Measurements from ENCODE around the gene CHMP5. TPM values are rescaled to one million over a fixed set of nuclear protein-coding genes. Genes with fewer than 3 reads are reported as not detected.

The CHMP5 gene
- polyA plus RNA-seq, 3 donors: 105 to 129 (median 106) TPM

- DNase-seq (ENCODE audit: extremely low read depth in 1 of 11, low read depth in 9 of 11, low spot score in 4 of 11): no peak
Measured at GRCh38 chr9:33233626-33234342, 31.1 kb upstream of the CHMP5 start.

GRCh38 chr9:33234511-33235467 lies 30.1 kb upstream of the CHMP5 start:
- DNase-seq (ENCODE audit: extremely low read depth in 1 of 11, low read depth in 9 of 11, low spot score in 4 of 11): no peak

- no peak for DNase-seq (ENCODE audit: extremely low read depth in 1 of 11, low read depth in 9 of 11, low spot score in 4 of 11)
Measured at GRCh38 chr9:33236571-33236970, 28.3 kb upstream of the CHMP5 start.

GRCh38 chr9:33239921-33240320 lies 24.9 kb upstream of the CHMP5 start, which contains the start of gene SPINK4:
TSS of gene SPINK4 (plus strand) at chr9:33240167. CDS start at chr9:33240209, 42 bp downstream.
- peak in 1 of 11 donors; percentile 13 for DNase-seq (ENCODE audit: extremely low read depth in 1 of 11, low read depth in 9 of 11, low spot score in 4 of 11)

- DNase-seq (ENCODE audit: extremely low read depth in 1 of 11, low read depth in 9 of 11, low spot score in 4 of 11): no peak
Measured at GRCh38 chr9:33241298-33241697, 23.6 kb upstream of the CHMP5 start.

GRCh38 chr9:33242609-33243134 lies 22.2 kb upstream of the CHMP5 start:
- no peak for DNase-seq (ENCODE audit: extremely low read depth in 1 of 11, low read depth in 9 of 11, low spot score in 4 of 11)

GRCh38 chr9:33244137-33244784 lies 20.6 kb upstream of the CHMP5 start:
- DNase-seq (ENCODE audit: extremely low read depth in 1 of 11, low read depth in 9 of 11, low spot score in 4 of 11): no peak

- DNase-seq (ENCODE audit: extremely low read depth in 1 of 11, low read depth in 9 of 11, low spot score in 4 of 11): no peak
Measured at GRCh38 chr9:33245341-33245740, 19.5 kb upstream of the CHMP5 start.

- DNase-seq (ENCODE audit: extremely low read depth in 1 of 11, low read depth in 9 of 11, low spot score in 4 of 11): no peak
Measured at GRCh38 chr9:33246269-33246860, 18.5 kb upstream of the CHMP5 start.

GRCh38 chr9:33248606-33249005 lies 16.2 kb upstream of the CHMP5 start:
- no peak for DNase-seq (ENCODE audit: extremely low read depth in 1 of 11, low read depth in 9 of 11, low spot score in 4 of 11)

- DNase-seq (ENCODE audit: extremely low read depth in 1 of 11, low read depth in 9 of 11, low spot score in 4 of 11): no peak
Measured at GRCh38 chr9:33249087-33249658, 15.7 kb upstream of the CHMP5 start.

- DNase-seq (ENCODE audit: extremely low read depth in 1 of 11, low read depth in 9 of 11, low spot score in 4 of 11): no peak
Measured at GRCh38 chr9:33249983-33250382, 14.9 kb upstream of the CHMP5 start.

- DNase-seq (ENCODE audit: extremely low read depth in 1 of 11, low read depth in 9 of 11, low spot score in 4 of 11): no peak
Measured at GRCh38 chr9:33250458-33250995, 14.3 kb upstream of the CHMP5 start.

- DNase-seq (ENCODE audit: extremely low read depth in 1 of 11, low read depth in 9 of 11, low spot score in 4 of 11): no peak
Measured at GRCh38 chr9:33254211-33254610, 10.6 kb upstream of the CHMP5 start.

- no peak for DNase-seq (ENCODE audit: extremely low read depth in 1 of 11, low read depth in 9 of 11, low spot score in 4 of 11)
Measured at GRCh38 chr9:33255014-33255413, 9.8 kb upstream of the CHMP5 start.

GRCh38 chr9:33255471-33255870 lies 9.4 kb upstream of the CHMP5 start:
- DNase-seq (ENCODE audit: extremely low read depth in 1 of 11, low read depth in 9 of 11, low spot score in 4 of 11): no peak

GRCh38 chr9:33256236-33256635 lies 8.6 kb upstream of the CHMP5 start:
- no peak for DNase-seq (ENCODE audit: extremely low read depth in 1 of 11, low read depth in 9 of 11, low spot score in 4 of 11)

- no peak for DNase-seq (ENCODE audit: extremely low read depth in 1 of 11, low read depth in 9 of 11, low spot score in 4 of 11)
Measured at GRCh38 chr9:33257276-33257675, 7.6 kb upstream of the CHMP5 start.
